Fibroblast of mammary gland (primary cell): ENCODE data around the gene SLC66A2.
A peak's percentile ranks its signal among the peaks of the same experiment; 100 is the strongest.
"Not testable (repeated sequence)": the region's sequence is repeated elsewhere in the genome, so short reads cannot be mapped to it uniquely, and the experiment has no call there.

Experiments
- DNase-seq: peaks from one replicate; pipeline ENCODE4 v3.0.0-alpha.2; 2010; ENCODE audit warnings: low read depth
- H3K4me3 ChIP-seq: 2 replicates; pipeline ENCODE4 v1.5.1; 2011; ENCODE audit warnings: low read depth, mild to moderate bottlenecking, low read length, moderate library complexity; ENCODE audit not compliant: control insufficient read depth
- CTCF ChIP-seq: conservative IDR thresholded peaks from 2 replicates; pipeline ENCODE4 v1.5.1; 2011; ENCODE audit warnings: low read depth, low read length, inconsistent platforms; ENCODE audit not compliant: control insufficient read depth, insufficient read depth

Gene SLC66A2

DNA sequence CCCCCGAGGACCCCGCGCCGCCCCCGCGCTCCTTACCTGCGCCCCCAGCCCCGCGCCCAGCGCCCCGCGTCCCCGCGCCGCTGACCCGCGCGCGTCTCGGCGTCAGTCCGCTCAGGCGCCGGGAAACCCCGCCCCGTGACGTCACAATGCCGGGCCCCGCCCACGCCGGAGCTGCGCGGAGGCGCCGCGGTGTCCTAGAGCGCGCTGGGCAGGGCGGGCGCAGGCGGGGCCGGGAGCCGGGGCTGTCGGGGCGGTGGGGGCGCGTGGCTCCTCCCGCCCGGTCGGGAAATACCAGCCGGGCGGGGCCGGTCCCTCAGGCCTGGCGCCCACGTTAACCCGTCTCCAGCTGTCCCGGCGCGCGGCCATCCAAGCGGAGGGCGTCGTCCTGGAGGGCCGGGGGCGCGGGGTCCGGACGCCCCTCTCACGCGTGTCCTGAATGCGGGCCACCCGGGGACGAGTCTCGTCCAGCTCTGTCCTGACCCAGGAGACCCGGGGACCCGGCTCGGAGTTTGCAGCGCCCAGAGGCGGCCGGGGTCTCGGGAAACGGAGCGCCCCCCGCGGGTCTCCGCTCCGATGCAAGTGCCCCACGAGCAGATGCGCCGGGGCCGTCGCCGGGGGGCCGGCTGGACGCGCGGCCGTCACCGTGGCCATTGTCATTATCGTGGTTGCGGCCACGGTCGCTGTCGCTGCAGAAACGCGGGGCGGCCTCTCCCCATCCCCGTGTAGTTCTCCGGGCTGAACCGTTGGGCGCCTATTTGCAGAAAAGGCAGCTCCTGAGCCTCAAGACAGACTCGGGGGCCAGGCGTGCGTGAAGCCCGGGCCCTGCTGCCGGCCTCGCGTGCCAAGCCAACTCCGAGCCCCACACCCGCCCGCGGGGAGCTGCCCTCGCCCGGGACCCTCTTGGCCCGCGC is at the start of gene SLC66A2:
Gene SLC66A2 (minus strand): TSS at position 109 of the 911 bp plus-strand sequence. CDS start 727 bp downstream, outside the sequence.
- TF ChIP-seq CTCF: no peak
- peak within 1 kb of the TSS; percentile 62 for H3K4me3 ChIP-seq
- DNase-seq: peak; percentile 79

DNA sequence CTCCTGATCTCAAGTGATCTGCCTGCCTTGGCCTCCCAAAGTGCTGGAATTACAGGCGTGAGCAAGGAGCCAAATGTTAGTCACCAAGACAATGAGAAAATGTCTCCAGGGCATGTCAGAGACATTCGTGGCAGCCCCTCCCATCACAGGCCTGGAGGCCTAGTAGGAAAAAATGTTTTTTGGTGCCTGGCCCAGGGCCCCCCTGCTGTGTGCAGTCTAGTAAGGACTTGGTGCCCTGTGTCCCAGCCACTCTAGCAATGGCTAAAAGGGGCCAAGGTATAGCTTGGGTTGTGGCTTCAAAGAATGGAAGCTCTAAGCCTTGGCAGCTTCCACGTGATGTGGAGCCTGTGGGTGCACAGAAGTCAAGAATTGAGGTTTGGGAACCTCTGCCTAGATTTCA is 49.4 kb upstream of the SLC66A2 start:
- no peak overlapping the region for H3K4me3 ChIP-seq
- DNase-seq: no peak
- TF ChIP-seq CTCF: no peak

DNA sequence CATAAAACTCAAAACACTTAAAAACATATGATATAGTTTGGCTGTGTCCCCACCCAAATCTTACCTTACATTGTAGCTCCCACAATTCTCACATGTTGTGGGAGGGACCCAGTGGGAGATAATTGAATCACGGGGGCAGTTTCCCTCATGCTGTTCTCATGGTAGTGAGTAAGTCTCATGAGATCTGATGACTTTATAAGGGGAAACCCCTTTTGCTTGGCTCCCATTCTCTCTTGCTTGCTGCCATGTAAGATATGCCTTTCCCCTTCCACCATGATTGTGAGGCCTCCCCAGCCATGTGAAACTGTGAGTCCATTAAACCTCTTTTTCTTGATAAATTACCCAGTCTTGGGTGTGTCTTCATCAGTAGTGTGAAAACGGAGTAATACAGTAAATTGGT is 48.2 kb upstream of the SLC66A2 start:
- peak; percentile 12 for DNase-seq

GRCh38 chr18:79991494-79991893 is 40.0 kb upstream of the SLC66A2 start:
- H3K4me3 ChIP-seq: no peak overlapping the region
- no peak for DNase-seq
- no peak for TF ChIP-seq CTCF

More for the DNA sequence above, 48.2 kb upstream of the SLC66A2 start:
- H3K4me3 ChIP-seq: not testable (repeated sequence)

- no peak for DNase-seq
- H3K4me3 ChIP-seq: peak overlapping the region; percentile 74
- no peak for TF ChIP-seq CTCF
These were observed 37.7 kb upstream of the SLC66A2 start for GRCh38 chr18:79989195-79989497.

DNA sequence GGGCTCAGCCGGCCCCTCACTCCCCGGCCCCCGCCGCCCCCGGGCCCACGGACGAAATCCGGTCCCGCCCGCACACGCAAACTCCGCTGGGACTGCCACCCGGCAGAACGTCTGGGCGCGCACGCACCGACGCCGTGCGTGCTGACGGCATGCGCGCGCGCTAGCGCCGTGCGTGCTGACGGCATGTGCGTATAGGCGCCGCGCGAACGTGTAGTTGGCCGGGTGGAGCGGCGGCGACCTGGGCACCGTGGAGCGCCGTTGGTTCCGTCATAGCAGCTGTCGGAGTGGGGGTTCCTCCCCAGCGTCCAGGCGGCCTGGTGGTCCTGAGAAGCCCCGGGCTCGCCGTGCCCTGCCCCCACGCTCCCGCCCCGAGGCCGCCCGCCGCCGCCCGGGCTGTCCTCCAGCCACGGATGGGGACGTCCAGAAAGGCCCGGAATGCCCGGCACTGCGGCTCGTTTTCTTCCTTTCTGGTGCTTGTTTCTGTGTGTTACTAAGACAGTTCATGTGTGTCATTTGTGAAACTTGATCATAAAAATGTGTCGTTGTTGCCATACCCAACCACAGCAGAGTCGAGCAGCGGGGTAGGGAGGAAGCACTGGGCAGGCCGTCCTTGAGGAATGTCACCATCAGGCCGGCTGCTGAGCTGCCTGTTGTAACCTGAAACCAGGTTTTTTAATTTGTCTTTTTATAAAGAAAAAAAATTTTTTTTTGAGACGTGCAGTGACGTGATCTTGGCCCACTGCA is 37.2 kb upstream of the SLC66A2 start, which contains the start of gene TXNL4A:
Gene TXNL4A (minus strand): TSS at position 113 of the 744 bp plus-strand sequence. CDS start 171 bp downstream, outside the sequence.
- H3K4me3 ChIP-seq: peak within 1 kb of the TSS; percentile 74
- TF ChIP-seq CTCF: no peak
- peak; percentile 86 for DNase-seq

DNA sequence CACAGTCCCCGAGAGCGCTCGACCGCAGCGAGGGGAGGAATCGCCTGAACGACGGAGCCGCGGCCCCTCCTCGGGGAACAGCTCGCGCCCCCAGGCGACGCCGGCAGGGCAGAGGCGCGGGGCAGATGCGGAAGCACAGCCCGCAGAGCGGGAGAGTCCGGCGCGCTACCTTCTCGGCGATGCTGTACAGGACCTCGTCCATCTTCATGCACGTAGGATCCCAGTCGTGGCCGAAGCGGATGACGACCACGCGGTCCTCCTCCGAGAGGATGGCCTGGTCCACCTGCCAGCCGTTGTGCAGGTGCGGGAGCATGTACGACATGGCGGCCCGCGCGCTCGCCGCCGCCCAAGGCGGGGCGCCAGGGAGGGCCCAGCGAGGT is 36.6 kb upstream of the SLC66A2 start:
- TF ChIP-seq CTCF: no peak
- peak; percentile 39 for DNase-seq

More for the DNA sequence above, 36.6 kb upstream of the SLC66A2 start:
- peak overlapping the region; percentile 74 for H3K4me3 ChIP-seq
